ENCODE measurements around the gene CRTAP.
A peak's percentile ranks its signal among the peaks of the same experiment; 100 is the strongest.

Gene CRTAP

GRCh38 chr3:33071181-33071580, 42.6 kb upstream of the CRTAP start:
- Histone ChIP-seq H3K4me3 (replicated peaks; ENCODE audit: insufficient read depth, low read length) (no peak overlapping the region), H3K27ac (replicated peaks) (no peak overlapping the region), H3K27me3 (ENCODE audit: insufficient read depth, poor library complexity, severe bottlenecking) (no peaks in the 10 kb centered on the region)
- TF ChIP-seq REST (IDR thresholded peaks at IDR 0.05; ENCODE audit: insufficient replicate concordance, low read depth) (no peak), POLR2AphosphoS5 (IDR thresholded peaks at IDR 0.05; ENCODE audit: low read depth) (no peak), CTCF (IDR thresholded peaks at IDR 0.05; ENCODE audit: insufficient read depth, low read length) (no peak), SPI1 (IDR thresholded peaks at IDR 0.05; ENCODE audit: borderline replicate concordance, low read depth) (no peak), GABPA (IDR thresholded peaks at IDR 0.05; ENCODE audit: low read depth) (no peak)
- DNase-seq (ENCODE audit: low read depth in 1 of 2, low spot score in 1 of 2) = no peak

GRCh38 chr3:33071946-33072345, 41.9 kb upstream of the CRTAP start:
- no peak for DNase-seq (ENCODE audit: low read depth in 1 of 2, low spot score in 1 of 2)
- Histone ChIP-seq H3K27me3 (ENCODE audit: insufficient read depth, poor library complexity, severe bottlenecking) (no peaks in the 10 kb centered on the region), H3K4me3 (replicated peaks; ENCODE audit: insufficient read depth, low read length) (no peak overlapping the region), H3K27ac (replicated peaks) (no peak overlapping the region)
- TF ChIP-seq GABPA (IDR thresholded peaks at IDR 0.05; ENCODE audit: low read depth) = no peak

- peak in 1 of 2 experiments; percentile 67 for DNase-seq (ENCODE audit: low read depth in 1 of 2, low spot score in 1 of 2)
- Histone ChIP-seq H3K4me3 (replicated peaks; ENCODE audit: insufficient read depth, low read length) (no peak overlapping the region), H3K27ac (replicated peaks) (no peak overlapping the region), H3K27me3 (ENCODE audit: insufficient read depth, poor library complexity, severe bottlenecking) (no peaks in the 10 kb centered on the region)
- TF ChIP-seq CTCF (IDR thresholded peaks at IDR 0.05; ENCODE audit: insufficient read depth, low read length) = peak; percentile 97
- TF ChIP-seq REST (IDR thresholded peaks at IDR 0.05; ENCODE audit: insufficient replicate concordance, low read depth) = no peak
Measured at GRCh38 chr3:33074217-33075067, 39.4 kb upstream of the CRTAP start.

GRCh38 chr3:33075995-33076394, 37.8 kb upstream of the CRTAP start:
- H3K27ac ChIP-seq (replicated peaks) = no peak overlapping the region
- no peak for TF ChIP-seq REST (IDR thresholded peaks at IDR 0.05; ENCODE audit: insufficient replicate concordance, low read depth)
- TF ChIP-seq CTCF (IDR thresholded peaks at IDR 0.05; ENCODE audit: insufficient read depth, low read length) = no peak
- TF ChIP-seq POLR2AphosphoS5 (IDR thresholded peaks at IDR 0.05; ENCODE audit: low read depth) = no peak
- no peak for TF ChIP-seq GABPA (IDR thresholded peaks at IDR 0.05; ENCODE audit: low read depth)
- no peak for TF ChIP-seq SPI1 (IDR thresholded peaks at IDR 0.05; ENCODE audit: borderline replicate concordance, low read depth)
- no peak for DNase-seq (ENCODE audit: low read depth in 1 of 2, low spot score in 1 of 2)
- no peak overlapping the region for H3K4me3 ChIP-seq (replicated peaks; ENCODE audit: insufficient read depth, low read length)
- H3K27me3 ChIP-seq (ENCODE audit: insufficient read depth, poor library complexity, severe bottlenecking) = no peaks in the 10 kb centered on the region
